ENCODE data around the gene OXCT2. TPM values are rescaled to one million over a fixed set of nuclear protein-coding genes. Genes with fewer than 3 reads are reported as not detected.

OXCT2 gene
- total and polyA plus RNA-seq, 7 donors: 0.03 to 0.48 (median 0.23) TPM; not detected in 2

GRCh38 chr1:39720094-39720999 is 50.8 kb downstream of the OXCT2 start:
- H3K27me3 ChIP-seq (ENCODE audit: insufficient read depth in 3 of 3, low read length in 2 of 3): peaks cover 0 to 3% (median 0%) of the 10 kb centered on the region in 3 donors
- WGBS, 3 donors: 33 to 47% (median 38%) methylated on average over 7 of the region's 7 CpGs
- no peak overlapping the region for H3K4me3 ChIP-seq
- TF ChIP-seq CTCF (IDR thresholded peaks at IDR 0.05): peak; percentile 72
- ATAC-seq (peak; percentile 91 to 97 (median 96)), DNase-seq (no peak)
- no peaks in the 10 kb centered on the region for H3K36me3 ChIP-seq (ENCODE audit: insufficient read depth in 1 of 2, low read depth in 1 of 2)
- H3K27ac ChIP-seq: peak overlapping the region; percentile 62
- H3K9me3 ChIP-seq: no peaks in the 10 kb centered on the region
- intact Hi-C loops (cut with DNase I): loop anchor here (1.0 to 5.0 kb wide), 3 partner anchors 68 to 114 kb away; no protein-coding TSS in a partner anchor
- H3K4me1 ChIP-seq: no peaks in the 10 kb centered on the region

Other genes with a start within 250 kb of the OXCT2 start
- 100 to 1,000 TPM; 370 to 530 (median 476) TPM for gene PABPC4, start 194.6 kb downstream of the OXCT2 start, total RNA-seq
- gene PABPC4, start 194.6 kb downstream of the OXCT2 start, polyA plus RNA-seq: 100 to 1,000 TPM; 194 to 302 (median 241) TPM
- 10 to 100 TPM in 1 of 4 donors, 1 to 10 TPM in 3; 4.1 to 10.0 (median 6.5) TPM for gene HEYL, start 131.7 kb downstream of the OXCT2 start, total RNA-seq
- 1 to 10 TPM; 2.1 to 5.8 (median 3.2) TPM for gene HEYL, start 131.7 kb downstream of the OXCT2 start, polyA plus RNA-seq
- gene NT5C1A, start 99.2 kb downstream of the OXCT2 start, total RNA-seq: 100 to 1,000 TPM in 1 of 4 donors, 10 to 100 TPM in 3; 35.0 to 112 (median 63.3) TPM
- 1 to 10 TPM; 1.2 to 7.7 (median 2.3) TPM for gene NT5C1A, start 99.2 kb downstream of the OXCT2 start, polyA plus RNA-seq
- 1 to 10 TPM; 1.3 to 9.4 (median 3.1) TPM for gene HPCAL4, start 79.9 kb downstream of the OXCT2 start, total RNA-seq
- gene HPCAL4, start 79.9 kb downstream of the OXCT2 start, polyA plus RNA-seq: 1 to 10 TPM in 2 of 3 donors, under 1 TPM in 1; 0.29 to 3.2 (median 1.3) TPM
- gene PPIE, start 32.5 kb downstream of the OXCT2 start, total RNA-seq: 10 to 100 TPM; 23.5 to 34.3 (median 33.2) TPM
- 10 to 100 TPM; 44.5 to 53.2 (median 49.4) TPM for gene PPIE, start 32.5 kb downstream of the OXCT2 start, polyA plus RNA-seq
- under 1 TPM; 0.15 to 0.25 (median 0.17) TPM for gene BMP8B, start 17.5 kb upstream of the OXCT2 start, total RNA-seq
- under 1 TPM; 0.06 to 0.11 (median 0.08) TPM for gene BMP8B, start 17.5 kb upstream of the OXCT2 start, polyA plus RNA-seq
- 10 to 100 TPM in 2 of 4 donors, 1 to 10 TPM in 2; 6.4 to 13.7 (median 10.2) TPM for gene TRIT1, start 112.2 kb upstream of the OXCT2 start, total RNA-seq
- 10 to 100 TPM in 2 of 3 donors, 1 to 10 TPM in 1; 9.7 to 26.2 (median 13.6) TPM for gene TRIT1, start 112.2 kb upstream of the OXCT2 start, polyA plus RNA-seq
- gene MYCL, start 130.6 kb upstream of the OXCT2 start, total RNA-seq: 1 to 10 TPM in 2 of 4 donors, under 1 TPM in 2; 0.19 to 1.7 (median 0.60) TPM
- under 1 TPM; 0.10 to 0.27 (median 0.12) TPM for gene MYCL, start 130.6 kb upstream of the OXCT2 start, polyA plus RNA-seq
- under 1 TPM; 0.12 to 0.58 (median 0.47) TPM for gene MFSD2A, start 183.8 kb upstream of the OXCT2 start, total RNA-seq
- 1 to 10 TPM in 1 of 3 donors, under 1 TPM in 2; 0.35 to 2.1 (median 0.92) TPM for gene MFSD2A, start 183.8 kb upstream of the OXCT2 start, polyA plus RNA-seq